ENCODE results near the gene SYS1. TPM values are rescaled to one million over a fixed set of nuclear protein-coding genes. Genes with fewer than 3 reads are reported as not detected.

The SYS1 gene
- total RNA-seq, 1 donor, result 31.8 TPM

- Histone ChIP-seq H3K4me3 (ENCODE audit: insufficient read depth, low read length) (peak overlapping the region; percentile 80), H3K36me3 (ENCODE audit: insufficient read depth, low read length) (no peaks in the 10 kb centered on the region), H3K9me3 (ENCODE audit: low read depth, low read length) (no peaks in the 10 kb centered on the region), H4K20me1 (ENCODE audit: insufficient read depth, low read length) (no peaks in the 10 kb centered on the region), H3K27ac (ENCODE audit: low read depth, low read length) (peak overlapping the region; percentile 28), H3K79me2 (ENCODE audit: insufficient read depth, low read length) (no peaks in the 10 kb centered on the region), H3K4me2 (ENCODE audit: insufficient read depth, low read length) (peak overlapping the region; percentile 97), H3K27me3 (ENCODE audit: insufficient read depth, low read length) (no peaks in the 10 kb centered on the region), H2AFZ (ENCODE audit: low read length) (peak overlapping the region; percentile 87), H3K4me1 (ENCODE audit: insufficient read depth, low read length) (peaks cover 10% of the 10 kb centered on the region)
- peak; percentile 91 for DNase-seq (ENCODE audit: insufficient read length, low spot score, missing footprints)
- TF ChIP-seq CTCF (IDR thresholded peaks at IDR 0.05; ENCODE audit: extremely low read depth, low read depth, low read length), result peak; percentile 82
Observed at GRCh38 chr20:45373353-45374100, 10.6 kb downstream of the SYS1 start.

GRCh38 chr20:45374101-45374467 is 11.1 kb downstream of the SYS1 start:
- H3K4me3 ChIP-seq (ENCODE audit: insufficient read depth, low read length), result peak overlapping the region; percentile 80
- peaks cover 10% of the 10 kb centered on the region for H3K4me1 ChIP-seq (ENCODE audit: insufficient read depth, low read length)

GRCh38 chr20:45374966-45375365 is 12.0 kb downstream of the SYS1 start:
- H4K20me1 ChIP-seq (ENCODE audit: insufficient read depth, low read length), result no peaks in the 10 kb centered on the region
- no peak for DNase-seq (ENCODE audit: insufficient read length, low spot score, missing footprints)
- H3K4me2 ChIP-seq (ENCODE audit: insufficient read depth, low read length), result no peak overlapping the region
- H3K27me3 ChIP-seq (ENCODE audit: insufficient read depth, low read length), result no peaks in the 10 kb centered on the region
- no peaks in the 10 kb centered on the region for H3K9me3 ChIP-seq (ENCODE audit: low read depth, low read length)
- H3K27ac ChIP-seq (ENCODE audit: low read depth, low read length), result no peak overlapping the region
- peaks cover 10% of the 10 kb centered on the region for H3K4me1 ChIP-seq (ENCODE audit: insufficient read depth, low read length)
- H3K36me3 ChIP-seq (ENCODE audit: insufficient read depth, low read length), result no peaks in the 10 kb centered on the region
- TF ChIP-seq CTCF (IDR thresholded peaks at IDR 0.05; ENCODE audit: extremely low read depth, low read depth, low read length), result no peak
- no peak overlapping the region for H3K4me3 ChIP-seq (ENCODE audit: insufficient read depth, low read length)
- H2AFZ ChIP-seq (ENCODE audit: low read length), result no peak overlapping the region
- no peaks in the 10 kb centered on the region for H3K79me2 ChIP-seq (ENCODE audit: insufficient read depth, low read length)

More at GRCh38 chr20:45374101-45374467, 11.1 kb downstream of the SYS1 start:
- Histone ChIP-seq H3K4me2 (ENCODE audit: insufficient read depth, low read length) (peak overlapping the region; percentile 97), H3K36me3 (ENCODE audit: insufficient read depth, low read length) (no peaks in the 10 kb centered on the region), H3K27me3 (ENCODE audit: insufficient read depth, low read length) (no peaks in the 10 kb centered on the region), H3K9me3 (ENCODE audit: low read depth, low read length) (no peaks in the 10 kb centered on the region), H3K79me2 (ENCODE audit: insufficient read depth, low read length) (no peaks in the 10 kb centered on the region), H2AFZ (ENCODE audit: low read length) (no peak overlapping the region), H4K20me1 (ENCODE audit: insufficient read depth, low read length) (no peaks in the 10 kb centered on the region), H3K27ac (ENCODE audit: low read depth, low read length) (no peak overlapping the region)
- TF ChIP-seq CTCF (IDR thresholded peaks at IDR 0.05; ENCODE audit: extremely low read depth, low read depth, low read length), result no peak
- no peak for DNase-seq (ENCODE audit: insufficient read length, low spot score, missing footprints)

GRCh38 chr20:45377269-45377668 is 14.3 kb downstream of the SYS1 start:
- TF ChIP-seq CTCF (IDR thresholded peaks at IDR 0.05; ENCODE audit: extremely low read depth, low read depth, low read length), result no peak
- no peak overlapping the region for H3K27ac ChIP-seq (ENCODE audit: low read depth, low read length)
- DNase-seq (ENCODE audit: insufficient read length, low spot score, missing footprints), result no peak
- no peaks in the 10 kb centered on the region for H3K27me3 ChIP-seq (ENCODE audit: insufficient read depth, low read length)
- no peaks in the 10 kb centered on the region for H4K20me1 ChIP-seq (ENCODE audit: insufficient read depth, low read length)
- no peak overlapping the region for H2AFZ ChIP-seq (ENCODE audit: low read length)
- no peak overlapping the region for H3K4me2 ChIP-seq (ENCODE audit: insufficient read depth, low read length)
- no peaks in the 10 kb centered on the region for H3K9me3 ChIP-seq (ENCODE audit: low read depth, low read length)
- H3K4me1 ChIP-seq (ENCODE audit: insufficient read depth, low read length), result peaks cover 10% of the 10 kb centered on the region
- H3K4me3 ChIP-seq (ENCODE audit: insufficient read depth, low read length), result no peak overlapping the region
- no peaks in the 10 kb centered on the region for H3K79me2 ChIP-seq (ENCODE audit: insufficient read depth, low read length)
- no peaks in the 10 kb centered on the region for H3K36me3 ChIP-seq (ENCODE audit: insufficient read depth, low read length)

Data from osteoblast (primary cell).